GM21515 (cell line): Measurements from ENCODE around the gene CAPRIN1.

Experiments
- ATAC-seq: cut with Tn5 transposase; IDR thresholded peaks from one replicate; pipeline ENCODE4 v1.9.1; 2021; ENCODE audit not compliant: unreplicated experiment

The CAPRIN1 gene, protein sequence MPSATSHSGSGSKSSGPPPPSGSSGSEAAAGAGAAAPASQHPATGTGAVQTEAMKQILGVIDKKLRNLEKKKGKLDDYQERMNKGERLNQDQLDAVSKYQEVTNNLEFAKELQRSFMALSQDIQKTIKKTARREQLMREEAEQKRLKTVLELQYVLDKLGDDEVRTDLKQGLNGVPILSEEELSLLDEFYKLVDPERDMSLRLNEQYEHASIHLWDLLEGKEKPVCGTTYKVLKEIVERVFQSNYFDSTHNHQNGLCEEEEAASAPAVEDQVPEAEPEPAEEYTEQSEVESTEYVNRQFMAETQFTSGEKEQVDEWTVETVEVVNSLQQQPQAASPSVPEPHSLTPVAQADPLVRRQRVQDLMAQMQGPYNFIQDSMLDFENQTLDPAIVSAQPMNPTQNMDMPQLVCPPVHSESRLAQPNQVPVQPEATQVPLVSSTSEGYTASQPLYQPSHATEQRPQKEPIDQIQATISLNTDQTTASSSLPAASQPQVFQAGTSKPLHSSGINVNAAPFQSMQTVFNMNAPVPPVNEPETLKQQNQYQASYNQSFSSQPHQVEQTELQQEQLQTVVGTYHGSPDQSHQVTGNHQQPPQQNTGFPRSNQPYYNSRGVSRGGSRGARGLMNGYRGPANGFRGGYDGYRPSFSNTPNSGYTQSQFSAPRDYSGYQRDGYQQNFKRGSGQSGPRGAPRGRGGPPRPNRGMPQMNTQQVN

DNA sequence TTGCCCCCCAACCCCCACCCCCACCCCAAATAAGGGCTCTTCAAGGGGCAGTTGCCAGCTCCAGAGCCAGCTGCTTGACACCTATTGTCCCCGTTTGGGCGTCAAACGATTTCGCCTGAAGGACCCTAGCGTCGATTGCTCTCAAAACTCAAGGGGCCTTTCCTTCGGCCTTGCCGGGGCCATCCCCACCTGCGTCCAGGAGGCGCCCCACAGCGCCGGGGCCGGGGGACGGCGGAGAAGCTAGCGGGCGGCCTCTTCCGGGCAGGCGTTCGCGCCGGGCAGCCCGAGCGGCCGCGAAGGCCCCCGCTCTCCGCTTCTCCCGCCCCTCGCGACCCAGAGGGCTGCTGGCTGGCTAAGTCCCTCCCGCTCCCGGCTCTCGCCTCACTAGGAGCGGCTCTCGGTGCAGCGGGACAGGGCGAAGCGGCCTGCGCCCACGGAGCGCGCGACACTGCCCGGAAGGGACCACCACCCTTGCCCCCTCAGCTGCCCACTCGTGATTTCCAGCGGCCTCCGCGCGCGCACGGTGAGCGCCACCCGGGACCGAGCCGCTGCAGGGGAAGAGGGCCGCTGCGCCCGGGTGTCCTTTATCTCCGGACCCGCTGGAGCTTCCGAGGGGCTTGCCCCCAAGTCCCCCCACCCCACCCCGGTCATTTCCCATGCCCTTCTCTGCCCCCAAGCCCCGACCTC, at the start of gene CAPRIN1:
CAPRIN1 (plus strand) TSS at position 383 of the 687 bp plus-strand sequence. CDS start 690 bp downstream, outside the sequence.
- peak; percentile 64 for ATAC-seq

DNA sequence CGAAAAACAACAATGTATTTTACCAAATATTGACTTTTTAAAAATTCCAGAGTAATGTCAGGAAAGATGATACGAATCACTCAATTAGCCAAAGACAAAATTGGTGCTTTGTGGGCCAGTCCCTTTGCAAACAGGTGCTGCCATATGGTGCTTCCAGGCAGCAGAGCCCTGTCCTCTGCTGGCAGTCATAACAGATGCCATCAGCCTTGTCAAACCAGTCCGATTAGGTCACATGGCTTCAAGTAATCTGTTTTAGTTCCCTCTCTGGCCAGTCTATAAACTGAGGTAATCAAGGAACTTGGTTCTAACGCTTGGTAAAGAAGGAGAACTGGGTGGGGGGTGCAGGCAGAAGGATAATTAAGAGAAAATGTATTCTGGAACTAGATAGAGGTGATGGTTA, 49.1 kb upstream of the CAPRIN1 start:
- ATAC-seq, result no peak

DNA sequence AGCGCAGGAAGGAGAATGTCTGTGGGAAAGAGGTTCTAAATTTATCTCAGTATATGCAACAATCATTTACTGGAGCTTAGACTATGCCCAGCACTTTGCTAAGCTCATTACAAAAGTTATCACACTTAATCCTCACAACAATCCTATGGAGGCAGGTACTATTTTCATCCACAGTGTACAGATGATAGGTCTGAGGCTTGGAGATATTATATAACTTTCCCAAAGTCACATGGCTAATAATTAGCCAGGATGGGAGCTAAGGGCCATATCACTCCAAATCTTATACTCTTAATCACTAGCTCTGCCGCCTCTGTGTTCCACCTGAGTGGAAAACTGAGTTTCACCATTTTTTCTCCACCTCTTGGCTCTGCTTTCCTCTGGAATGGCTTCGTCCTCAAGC, 47.3 kb upstream of the CAPRIN1 start:
- no peak for ATAC-seq

DNA sequence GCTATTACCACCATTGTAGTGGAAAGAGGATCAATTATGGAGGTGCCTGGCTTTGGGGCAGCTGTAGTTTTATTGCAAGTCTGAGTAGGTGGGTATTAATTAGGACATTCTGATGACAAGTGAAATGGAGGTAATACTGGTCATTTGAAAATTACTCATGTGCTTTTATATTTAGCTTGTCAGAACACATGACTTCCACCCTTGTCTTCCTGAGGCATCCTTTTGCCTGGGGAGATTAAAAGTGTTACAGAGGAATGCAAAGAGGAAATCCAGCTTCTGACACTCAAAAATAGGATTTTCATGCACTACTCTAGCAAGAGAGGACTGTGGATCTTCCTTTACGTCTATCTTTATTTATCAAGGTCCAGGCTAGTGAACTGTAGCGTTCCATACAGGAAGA, 44.7 kb upstream of the CAPRIN1 start:
- no peak for ATAC-seq

DNA sequence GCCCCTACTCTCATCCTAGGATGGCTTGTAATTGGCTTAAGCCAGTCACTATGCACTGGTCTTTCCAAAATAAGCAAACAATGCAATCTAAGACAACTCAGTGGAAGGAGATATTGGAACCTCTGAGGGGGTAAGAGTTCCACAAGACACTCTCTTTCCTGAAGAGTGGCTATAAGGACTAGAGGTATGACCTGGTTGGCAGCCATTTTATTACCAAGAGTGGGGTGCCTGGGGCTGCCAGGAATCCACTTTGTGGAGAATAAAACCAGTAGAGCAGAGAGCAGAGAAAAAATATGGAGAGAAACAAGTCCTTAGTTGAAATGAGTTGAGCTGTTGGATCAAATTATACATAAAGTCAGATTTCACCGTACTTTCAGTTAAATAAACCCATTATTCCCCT, 38.8 kb upstream of the CAPRIN1 start:
- ATAC-seq, result no peak

DNA sequence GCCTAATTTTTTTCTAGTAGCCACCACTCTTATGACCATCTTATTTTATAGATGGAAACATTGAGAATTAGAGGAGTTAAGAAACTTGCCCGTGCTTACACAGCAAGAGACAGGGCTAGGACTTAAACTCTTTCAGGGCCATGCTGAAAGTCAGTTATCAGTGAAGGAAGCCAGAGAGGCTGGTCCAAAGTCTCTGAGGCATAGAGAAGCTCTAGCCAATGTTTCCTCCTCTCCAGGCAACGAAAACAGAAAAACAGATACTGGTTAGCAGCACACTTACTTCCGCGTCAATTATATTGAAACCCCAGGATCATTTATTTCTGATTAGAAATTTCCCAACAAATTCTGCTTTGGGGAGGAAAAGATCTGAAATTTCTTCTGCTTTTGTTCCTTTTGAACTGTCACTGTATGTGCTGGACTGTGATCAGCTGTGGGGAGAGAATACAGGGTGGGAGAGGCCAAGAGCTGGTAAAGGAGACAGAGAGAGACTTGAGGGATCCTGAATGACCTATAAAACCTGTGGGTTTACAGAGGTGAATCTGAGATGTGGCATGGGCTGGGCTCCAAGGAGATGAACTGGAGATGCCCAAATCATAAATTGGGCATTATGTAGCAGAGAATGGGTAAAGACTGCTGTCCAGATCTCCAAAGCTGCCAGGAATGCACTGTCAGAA, 37.5 kb upstream of the CAPRIN1 start:
- no peak for ATAC-seq

DNA sequence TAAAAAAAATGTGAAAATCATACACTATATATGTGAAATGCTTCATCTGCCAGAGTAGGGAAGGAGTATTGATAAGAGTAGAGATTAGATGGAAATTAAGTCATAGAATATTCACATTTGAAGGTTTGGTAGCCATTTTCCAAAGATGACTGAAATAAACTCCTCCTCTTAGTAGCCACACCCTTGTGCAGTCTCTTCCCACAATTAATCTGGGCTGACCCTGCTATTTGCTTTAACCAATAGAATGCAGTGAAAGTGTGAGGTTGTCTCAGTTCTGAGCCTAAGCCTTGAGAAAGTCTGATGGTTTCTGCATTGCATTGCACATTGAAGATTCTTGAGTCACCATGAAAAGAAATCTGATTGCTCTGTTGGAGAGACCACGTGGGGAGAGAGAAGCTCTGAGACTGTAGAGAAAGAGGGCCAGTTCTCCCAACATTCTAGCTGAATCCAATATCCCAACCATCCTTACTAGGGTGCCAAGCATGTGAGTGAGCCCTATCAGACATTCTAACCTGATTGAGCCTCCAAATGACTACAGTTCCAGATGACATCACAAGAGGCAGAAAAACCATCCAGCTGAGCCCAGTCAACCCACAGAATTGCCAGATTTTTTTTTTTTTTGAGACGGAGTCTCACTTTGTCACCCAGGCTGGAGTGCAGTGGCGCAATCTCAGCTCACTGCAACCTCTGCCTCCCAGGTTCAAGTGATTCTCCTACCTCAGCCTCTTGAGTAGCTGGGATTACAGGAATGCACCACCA, 29.4 kb upstream of the CAPRIN1 start:
- ATAC-seq, result no peak

DNA sequence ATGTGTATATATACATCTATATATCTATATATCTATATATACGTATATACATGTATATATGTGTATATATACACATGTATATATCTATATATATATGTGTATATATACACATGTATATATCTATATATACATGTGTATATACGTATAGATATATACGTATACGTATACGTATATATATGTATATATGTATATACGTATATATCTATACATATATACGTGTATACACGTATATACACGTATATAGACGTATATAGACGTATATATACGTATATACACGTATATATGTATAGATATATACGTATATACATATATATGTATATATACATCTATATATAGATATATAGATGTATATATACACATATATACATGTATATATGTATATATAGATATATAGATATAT, 25.1 kb upstream of the CAPRIN1 start:
- no peak for ATAC-seq

DNA sequence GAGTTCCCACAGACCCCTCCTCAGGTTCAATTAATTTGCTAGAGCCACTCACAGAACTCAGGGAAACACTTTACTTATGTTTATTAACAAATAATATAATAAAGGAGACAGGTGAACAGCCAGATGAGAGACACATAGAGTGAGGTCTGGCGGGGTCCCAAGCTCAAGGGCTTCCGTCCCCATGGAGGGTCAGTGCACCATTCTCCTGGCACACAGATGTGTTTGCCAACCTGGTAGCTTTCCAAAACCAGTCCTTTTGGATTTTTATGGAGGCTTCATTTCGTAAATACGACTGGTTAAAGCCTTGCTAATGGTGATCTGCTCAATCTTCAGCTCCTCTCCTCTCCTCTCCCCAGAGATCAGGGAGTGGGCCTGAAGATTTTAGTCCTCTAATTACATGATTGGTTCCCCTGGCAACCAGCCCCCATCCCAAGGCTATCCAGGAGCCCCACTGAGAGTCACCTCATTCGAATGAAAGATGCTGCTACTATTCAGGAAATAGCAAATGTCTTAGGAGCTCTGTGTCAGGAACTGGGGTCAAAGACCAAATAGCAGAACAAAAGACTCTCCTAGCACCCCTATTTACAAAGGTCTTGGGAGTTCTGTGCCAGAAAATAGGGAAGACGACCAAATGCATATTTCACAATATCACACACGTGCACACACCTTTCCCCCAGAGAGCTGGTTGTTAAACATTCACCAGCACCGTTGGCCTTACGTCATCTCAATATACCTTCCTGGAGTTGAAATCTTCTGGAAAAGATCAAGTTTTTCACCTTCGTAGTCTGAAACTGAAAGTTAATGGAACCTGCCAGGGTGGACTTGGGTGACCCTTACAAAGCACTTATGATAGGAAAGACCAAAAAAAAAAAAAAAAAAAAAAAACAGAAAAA, 23.8 kb upstream of the CAPRIN1 start:
- no peak for ATAC-seq

DNA sequence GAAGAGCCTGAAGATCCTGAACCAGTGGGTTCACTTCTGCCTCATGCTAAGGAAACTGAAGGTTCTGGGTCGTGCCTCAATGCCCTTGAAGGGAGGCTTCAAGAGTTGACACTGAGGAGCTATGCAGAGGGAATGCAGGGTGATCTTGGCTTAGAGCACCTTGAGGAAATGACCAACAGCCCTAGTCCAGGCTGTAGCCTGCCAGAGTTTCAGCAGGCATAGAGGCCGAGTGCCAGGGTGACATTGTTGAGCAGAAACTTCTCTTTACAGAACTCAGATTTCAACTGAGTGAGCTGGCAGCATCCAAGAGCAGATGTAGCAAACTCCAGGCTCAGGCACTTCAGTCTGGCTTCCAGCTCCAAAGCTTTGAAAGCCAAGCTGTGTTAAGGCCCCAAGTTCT, 23.1 kb upstream of the CAPRIN1 start:
- ATAC-seq, result no peak

DNA sequence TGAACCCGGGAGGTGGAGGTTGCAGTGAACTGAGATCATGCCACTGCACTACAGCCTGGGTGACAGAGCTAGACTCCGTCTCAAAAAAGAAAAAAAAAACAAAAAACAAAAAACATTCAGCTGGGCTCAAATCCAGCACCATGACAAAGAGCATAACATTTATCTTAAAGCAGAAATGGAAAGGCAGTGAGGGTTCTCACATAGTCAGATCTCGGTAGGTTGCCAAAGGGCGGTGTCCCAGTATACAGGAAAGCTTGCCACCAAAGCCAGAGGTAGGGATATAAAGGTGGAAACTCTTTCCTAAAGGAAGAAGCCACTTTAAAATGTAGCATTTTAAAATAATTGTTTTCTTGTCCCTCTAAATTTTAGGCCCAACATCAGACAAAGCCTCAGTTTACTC, 22.4 kb upstream of the CAPRIN1 start:
- ATAC-seq, result no peak

DNA sequence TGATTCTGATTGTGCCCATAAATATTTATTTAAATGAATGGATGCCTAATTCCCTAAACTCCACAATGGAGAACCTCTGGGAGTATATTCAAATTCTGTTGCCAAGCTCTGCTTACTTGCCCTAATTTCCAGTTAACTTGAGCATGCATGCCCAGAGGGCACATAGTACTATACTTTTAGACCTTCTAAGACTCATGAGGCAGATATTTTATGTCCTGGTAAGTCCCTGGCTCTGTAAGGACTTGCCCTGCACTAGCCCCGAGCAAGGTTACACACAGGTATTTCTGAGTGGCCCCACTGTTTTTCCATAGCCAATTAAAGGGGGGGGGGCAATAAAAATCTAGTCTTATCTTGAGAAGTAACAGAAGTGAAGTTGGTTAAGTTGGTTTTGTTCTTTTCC, 21.1 kb upstream of the CAPRIN1 start:
- ATAC-seq, result no peak

DNA sequence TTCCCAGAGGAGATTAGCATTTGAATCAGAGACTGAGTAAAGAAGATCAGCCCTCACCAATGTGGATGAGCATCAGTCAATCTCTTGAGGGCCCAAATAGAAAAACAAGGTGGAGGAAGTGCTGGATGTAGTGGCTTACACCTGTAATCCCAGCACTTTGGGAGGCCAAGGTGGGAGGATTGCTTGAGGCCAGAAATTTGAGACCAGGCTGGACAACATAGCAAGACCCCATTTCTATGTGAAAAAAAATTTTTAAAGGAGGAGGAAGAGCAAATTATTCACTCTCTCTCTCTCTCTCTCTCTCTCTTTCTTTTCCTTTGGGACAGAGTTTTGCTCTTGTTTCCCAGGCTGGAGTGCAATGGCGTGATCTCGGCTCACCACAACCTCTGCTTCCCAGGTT, 18.1 kb upstream of the CAPRIN1 start:
- no peak for ATAC-seq

DNA sequence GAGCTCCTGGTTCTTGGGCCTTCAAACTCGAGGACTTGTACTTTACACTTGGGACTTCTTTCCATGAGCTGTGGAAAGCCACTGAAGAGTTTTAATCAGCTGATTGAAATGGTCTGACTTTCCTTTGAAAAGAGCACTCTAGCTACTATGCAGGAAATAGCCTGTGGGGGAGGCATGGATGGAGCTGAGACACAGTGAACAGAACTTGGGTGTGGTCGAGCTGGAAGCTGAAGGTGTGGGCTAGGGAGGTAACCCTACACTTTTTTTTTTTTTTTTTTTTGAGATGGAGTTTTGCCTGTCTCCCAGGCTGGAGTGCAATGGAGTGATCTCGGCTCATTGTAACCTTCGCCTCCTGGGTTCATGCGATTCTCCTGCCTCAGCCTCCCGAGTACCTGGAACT, 17.5 kb upstream of the CAPRIN1 start:
- ATAC-seq, result no peak

DNA sequence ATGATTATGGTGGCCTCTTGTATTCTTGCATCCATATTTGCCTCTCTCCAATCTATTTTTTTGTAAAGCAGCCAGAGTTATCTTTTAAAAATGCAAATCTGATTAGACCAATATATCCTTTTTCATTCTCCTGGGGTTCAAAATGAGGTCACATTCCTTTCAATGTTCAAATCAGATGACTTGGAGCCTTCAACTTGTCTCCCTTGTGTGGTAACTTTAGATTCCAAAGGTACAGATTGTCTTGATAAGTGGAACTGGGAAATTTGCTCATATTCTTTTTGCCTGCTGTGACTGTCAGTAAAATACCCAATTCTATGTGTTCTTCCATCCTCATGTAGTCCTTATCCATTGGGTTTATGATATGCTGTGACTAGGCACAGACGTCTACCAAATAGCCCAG, 15.1 kb upstream of the CAPRIN1 start:
- ATAC-seq, result no peak

DNA sequence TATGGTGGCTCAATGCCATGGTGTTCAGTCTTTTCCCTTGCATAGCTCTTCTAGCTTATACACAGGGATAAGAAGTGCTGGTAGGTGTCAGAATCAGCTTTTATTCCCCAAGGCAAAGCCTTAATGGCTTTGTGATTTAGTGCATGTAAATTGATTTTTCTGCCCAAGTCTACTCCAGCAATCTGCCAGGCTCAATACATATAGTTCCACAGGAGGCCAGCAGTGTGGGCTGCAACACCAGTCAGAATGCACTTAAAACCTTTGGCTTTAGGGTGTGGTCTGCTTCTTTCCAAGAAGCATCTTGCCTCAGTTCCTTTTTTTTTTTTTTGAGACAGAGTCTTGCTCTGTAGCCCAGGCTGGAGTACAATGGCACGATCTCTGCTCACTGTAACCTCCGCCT, 14.5 kb upstream of the CAPRIN1 start:
- no peak for ATAC-seq

DNA sequence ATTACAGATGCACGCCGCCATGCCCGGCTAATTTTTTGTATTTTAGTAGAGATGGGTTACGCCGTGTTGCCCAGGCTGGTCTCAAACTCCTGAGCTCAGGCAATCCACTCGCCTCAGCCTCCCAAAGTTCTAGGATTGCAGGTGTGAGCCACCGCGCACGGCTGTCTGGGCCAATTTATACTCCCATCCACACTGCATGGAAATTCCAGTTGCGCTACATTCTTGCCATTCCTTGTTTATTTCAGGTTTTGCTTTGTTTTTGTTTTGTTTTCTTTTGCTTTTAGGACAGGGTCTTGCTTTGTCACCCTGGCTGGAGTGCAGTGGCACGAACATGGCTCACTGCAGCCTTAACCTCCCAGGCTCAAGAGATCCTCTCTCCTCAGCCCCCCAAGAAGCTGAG, 11.0 kb upstream of the CAPRIN1 start:
- no peak for ATAC-seq

DNA sequence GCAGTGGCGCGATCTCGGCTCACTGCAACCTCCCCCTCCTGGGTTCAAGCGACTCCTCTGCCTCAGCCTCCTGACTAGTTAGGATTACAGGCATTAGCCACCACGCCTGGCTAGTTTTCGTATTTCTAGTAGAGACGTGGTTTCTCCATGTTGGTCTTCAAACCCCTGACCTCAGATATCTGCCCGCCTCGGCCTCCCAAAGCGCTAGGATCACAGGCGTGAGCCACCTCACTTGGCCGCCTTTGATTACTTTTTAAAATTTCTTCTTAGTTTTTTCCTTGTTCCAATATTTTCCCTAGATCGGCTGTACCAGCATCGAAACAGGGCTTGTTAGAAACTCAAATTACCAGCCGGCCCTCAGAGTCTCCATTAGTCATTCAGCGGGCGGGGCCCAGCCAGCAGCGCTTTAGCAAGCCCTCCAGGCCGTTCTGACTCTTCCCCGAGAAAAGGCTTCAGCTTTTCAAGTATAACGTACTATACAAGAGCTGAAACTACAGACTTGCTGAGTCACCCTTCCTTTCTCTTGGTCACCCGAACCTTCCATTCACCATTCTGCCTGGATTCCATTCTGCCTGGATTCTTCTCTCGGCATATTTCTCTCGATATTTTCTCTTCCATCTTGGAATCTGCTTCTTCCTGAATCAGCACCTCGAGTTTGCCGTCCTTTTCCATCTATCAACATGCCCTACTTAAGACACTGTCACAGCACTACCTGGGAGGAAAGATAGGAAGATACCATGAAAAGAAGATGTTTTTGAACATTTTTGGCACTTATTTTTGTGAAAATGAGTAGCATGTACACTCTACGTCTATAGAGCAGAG, 6.7 kb upstream of the CAPRIN1 start:
- no peak for ATAC-seq

DNA sequence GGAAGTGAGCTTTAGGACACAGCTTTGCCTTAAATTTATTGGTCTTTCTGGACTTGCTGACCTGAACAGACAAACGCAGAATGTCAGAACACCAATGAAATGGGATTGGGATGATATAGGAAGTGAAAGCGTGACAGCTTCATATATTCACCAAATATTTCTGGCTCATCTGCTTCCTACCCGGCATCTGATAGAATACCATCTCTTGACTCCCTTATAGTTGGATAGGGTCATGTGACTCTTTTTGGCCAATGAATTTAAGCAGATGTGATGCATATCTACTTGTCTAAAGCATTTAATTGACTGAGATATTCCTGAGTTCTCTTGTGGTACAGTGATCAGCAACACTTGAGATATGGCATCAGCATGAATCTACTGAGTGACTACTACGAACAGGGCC, 2.5 kb upstream of the CAPRIN1 start:
- ATAC-seq, result no peak
